ENCODE data around the gene SPATA31A7.
"Not testable (repeated sequence)": the region's sequence is repeated elsewhere in the genome, so short reads cannot be mapped to it uniquely, and the experiment has no call there.

The SPATA31A7 gene

GRCh38 chr9:61189736-61190135 lies at the start of gene SPATA31A7:
TSS of gene SPATA31A7 (plus strand) at chr9:61190036. CDS start at chr9:61190065, 29 bp downstream.
- not testable (repeated sequence) for DNase-seq

- not testable (repeated sequence) for DNase-seq
Observed at GRCh38 chr9:61226438-61226837, 36.6 kb downstream of the SPATA31A7 start.

Measured in CD4-positive, alpha-beta T cell treated with Interleukin-17A for 1 hour (primary cell).